ENCODE measurements around the gene HCST.

Gene HCST

DNA sequence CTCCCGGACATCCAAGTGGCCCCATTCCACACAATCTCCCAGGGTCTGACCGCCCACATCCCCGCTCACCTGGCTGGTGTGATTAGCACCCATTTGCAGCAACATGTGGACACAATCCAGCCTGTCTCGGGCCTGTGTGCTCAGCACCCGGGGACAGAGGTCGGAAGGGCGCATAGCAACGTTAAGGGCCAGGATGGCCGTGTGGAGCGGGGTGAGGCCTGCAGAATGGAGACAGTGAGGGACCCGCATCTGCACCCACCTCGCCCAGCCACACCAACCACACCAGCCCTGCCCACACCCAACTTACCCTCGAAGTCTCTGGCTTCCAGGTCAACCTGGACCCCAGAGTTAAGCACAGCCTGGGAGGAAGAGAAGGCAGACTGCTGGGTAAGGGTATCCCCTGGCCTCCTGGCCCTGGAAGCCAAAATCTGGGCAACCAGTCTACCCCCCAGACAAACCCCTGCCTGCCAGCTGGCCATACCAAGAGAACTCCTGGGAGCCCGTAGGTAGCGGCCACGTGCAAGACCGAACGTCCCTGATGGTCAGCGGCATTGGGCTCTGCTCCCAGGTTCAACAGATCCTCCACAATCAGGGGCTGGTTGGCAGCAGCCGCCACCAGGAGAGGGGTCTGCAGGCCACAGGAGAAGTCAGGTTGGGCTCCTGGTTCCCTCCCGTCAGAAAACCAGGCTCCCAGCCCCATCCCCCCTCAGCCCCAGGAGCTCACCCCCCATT, 6.3 kb upstream of the HCST start:
- ChIA-PET CTCF (interaction anchor here (1.7 to 4.3 kb wide), 3 partner anchors 13 to 53 kb away, joined by 5 to 20 read pairs (median 16); no protein-coding TSS in a partner anchor), POLR2A (no interaction called here)
- Histone ChIP-seq H3K36me3 (ENCODE audit: control insufficient read depth in 4 of 4, insufficient read depth in 4 of 4, low read length in 3 of 4) (peaks cover 0 to 69% (median 39%) of the 10 kb centered on the region in 4 experiments), H3K27ac (ENCODE audit: insufficient read depth in 1 of 2, low read depth in 1 of 2, low read length in 2 of 2, poor library complexity in 1 of 2, severe bottlenecking in 2 of 2) (no peak overlapping the region), H3K4me3 (ENCODE audit: control insufficient read depth in 1 of 7, extremely low read depth in 1 of 7, insufficient read depth in 4 of 7, low read depth in 2 of 7, low read length in 6 of 7) (no peak overlapping the region), H3K9me3 (ENCODE audit: control extremely low read depth in 1 of 5, control insufficient read depth in 4 of 5, insufficient read depth in 2 of 5, low read depth in 1 of 5, low read length in 4 of 5) (no peaks in the 10 kb centered on the region), H3K4me1 (ENCODE audit: control extremely low read depth in 1 of 4, control insufficient read depth in 4 of 4, insufficient read depth in 4 of 4, low read length in 3 of 4) (peaks cover 0 to 23% (median 19%) of the 10 kb centered on the region in 4 experiments), H3K27me3 (replicated peaks in 2 of 5; ENCODE audit: control insufficient read depth in 4 of 5, insufficient read depth in 5 of 5, low read length in 4 of 5) (no peaks in the 10 kb centered on the region)
- WGBS (ENCODE audit: insufficient coverage) = over 99% methylated on average over 18 of the region's 21 CpGs
- DNase-seq = no peak

DNA sequence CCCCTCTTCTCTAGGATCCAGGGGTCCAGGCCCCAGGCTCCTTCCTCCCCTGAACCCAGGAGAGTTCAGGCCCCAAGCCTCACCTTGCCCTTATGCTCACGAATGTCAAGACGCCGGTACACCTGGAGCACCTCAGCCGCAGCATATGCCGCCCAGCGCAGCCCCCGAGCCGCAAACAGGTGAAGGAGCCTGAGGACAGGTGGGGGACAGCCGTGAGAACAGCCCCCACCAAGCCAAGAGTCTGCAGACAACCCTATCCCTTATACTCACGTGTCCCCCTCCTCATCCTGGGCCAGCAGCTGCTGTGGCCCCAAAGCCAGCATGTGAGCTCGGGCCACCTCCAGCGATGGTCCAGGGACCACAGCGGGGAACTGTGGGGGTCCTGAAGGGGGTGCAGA, 5.7 kb upstream of the HCST start:
- no peak for DNase-seq
- Histone ChIP-seq H3K27me3 (replicated peaks in 2 of 5; ENCODE audit: control insufficient read depth in 4 of 5, insufficient read depth in 5 of 5, low read length in 4 of 5) (no peaks in the 10 kb centered on the region), H3K4me1 (ENCODE audit: control extremely low read depth in 1 of 4, control insufficient read depth in 4 of 4, insufficient read depth in 4 of 4, low read length in 3 of 4) (peaks cover 4 to 28% (median 25%) of the 10 kb centered on the region in 4 experiments), H3K27ac (ENCODE audit: insufficient read depth in 1 of 2, low read depth in 1 of 2, low read length in 2 of 2, poor library complexity in 1 of 2, severe bottlenecking in 2 of 2) (no peak overlapping the region), H3K4me3 (ENCODE audit: control insufficient read depth in 1 of 7, extremely low read depth in 1 of 7, insufficient read depth in 4 of 7, low read depth in 2 of 7, low read length in 6 of 7) (no peak overlapping the region), H3K36me3 (ENCODE audit: control insufficient read depth in 4 of 4, insufficient read depth in 4 of 4, low read length in 3 of 4) (peaks cover 0 to 65% (median 36%) of the 10 kb centered on the region in 4 experiments), H3K9me3 (ENCODE audit: control extremely low read depth in 1 of 5, control insufficient read depth in 4 of 5, insufficient read depth in 2 of 5, low read depth in 1 of 5, low read length in 4 of 5) (no peaks in the 10 kb centered on the region)
- 100% methylated on average over 12 of the region's 13 CpGs for WGBS (ENCODE audit: insufficient coverage)
- ChIA-PET POLR2A (interaction anchor here (0.9 to 1.0 kb wide), 2 partner anchors 9 to 35 kb away, joined by 3 read pairs; no protein-coding TSS in a partner anchor), CTCF (interaction anchor here (0.8 to 3.1 kb wide), 4 partner anchors 11 to 53 kb away, joined by 3 to 20 read pairs (median 6); no protein-coding TSS in a partner anchor)

DNA sequence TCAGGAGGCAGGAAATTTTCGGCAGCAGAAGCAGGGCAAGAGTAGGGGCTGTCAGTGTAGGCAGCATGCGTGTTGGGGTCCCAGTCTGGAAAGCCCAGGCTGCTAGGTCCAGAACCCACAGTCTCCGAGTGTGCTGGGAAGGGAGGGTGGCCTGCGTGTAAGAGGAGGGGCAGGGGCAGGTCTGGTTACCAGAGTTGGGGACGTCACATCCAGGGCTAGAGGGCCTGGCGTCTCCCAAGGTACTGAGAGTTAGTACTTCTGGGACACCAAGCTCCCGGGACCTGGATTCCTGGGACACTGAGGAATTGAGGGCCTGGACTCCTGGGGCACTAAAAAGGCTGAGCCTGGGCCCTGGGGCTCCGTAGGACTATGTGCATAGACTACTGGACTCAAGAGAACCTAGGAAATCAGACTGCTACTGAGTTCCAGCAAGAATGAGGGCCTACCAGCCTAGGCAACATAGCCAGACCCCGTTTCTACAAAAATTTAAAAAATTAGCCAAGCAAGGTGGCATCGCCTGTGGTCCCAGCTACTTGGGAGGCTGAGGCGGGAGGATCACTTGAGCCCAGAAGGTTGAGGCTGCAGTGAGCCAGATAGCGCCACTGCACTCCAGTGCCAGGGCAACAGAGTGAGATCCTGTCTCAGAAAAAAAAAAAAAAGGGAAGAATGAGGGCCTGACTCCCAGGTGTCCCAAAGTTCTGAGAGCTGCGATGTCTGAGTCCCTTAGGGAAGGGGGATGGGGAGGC, 4.5 kb upstream of the HCST start:
- ChIA-PET CTCF (interaction anchor here (0.8 to 3.1 kb wide), 5 partner anchors 11 to 35 kb away, joined by 3 to 20 read pairs (median 6); no protein-coding TSS in a partner anchor), POLR2A (interaction anchor here (0.5 to 1.2 kb wide), 3 partner anchors 11 to 116 kb away, joined by 3 to 5 read pairs (median 3); partner anchors contain the start of gene ALKBH6)
- peak overlapping the region in 1 of 2 experiments; percentile 94 for H3K27ac ChIP-seq (ENCODE audit: insufficient read depth in 1 of 2, low read depth in 1 of 2, low read length in 2 of 2, poor library complexity in 1 of 2, severe bottlenecking in 2 of 2)
- 98% methylated on average over 9 of the region's 13 CpGs for whole genome bisulfite sequencing (ENCODE audit: insufficient coverage)
- H3K27me3 ChIP-seq (replicated peaks in 2 of 5; ENCODE audit: control insufficient read depth in 4 of 5, insufficient read depth in 5 of 5, low read length in 4 of 5) = no peaks in the 10 kb centered on the region
- peak overlapping the region in 6 of 7 experiments; percentile 72 to 90 (median 85) for H3K4me3 ChIP-seq (ENCODE audit: control insufficient read depth in 1 of 7, extremely low read depth in 1 of 7, insufficient read depth in 4 of 7, low read depth in 2 of 7, low read length in 6 of 7)
- H3K4me1 ChIP-seq (ENCODE audit: control extremely low read depth in 1 of 4, control insufficient read depth in 4 of 4, insufficient read depth in 4 of 4, low read length in 3 of 4) = peaks cover 10 to 41% (median 37%) of the 10 kb centered on the region in 4 experiments
- no peaks in the 10 kb centered on the region for H3K9me3 ChIP-seq (ENCODE audit: control extremely low read depth in 1 of 5, control insufficient read depth in 4 of 5, insufficient read depth in 2 of 5, low read depth in 1 of 5, low read length in 4 of 5)
- peaks cover 0 to 54% (median 32%) of the 10 kb centered on the region in 4 experiments for H3K36me3 ChIP-seq (ENCODE audit: control insufficient read depth in 4 of 4, insufficient read depth in 4 of 4, low read length in 3 of 4)
- DNase-seq = no peak

DNA sequence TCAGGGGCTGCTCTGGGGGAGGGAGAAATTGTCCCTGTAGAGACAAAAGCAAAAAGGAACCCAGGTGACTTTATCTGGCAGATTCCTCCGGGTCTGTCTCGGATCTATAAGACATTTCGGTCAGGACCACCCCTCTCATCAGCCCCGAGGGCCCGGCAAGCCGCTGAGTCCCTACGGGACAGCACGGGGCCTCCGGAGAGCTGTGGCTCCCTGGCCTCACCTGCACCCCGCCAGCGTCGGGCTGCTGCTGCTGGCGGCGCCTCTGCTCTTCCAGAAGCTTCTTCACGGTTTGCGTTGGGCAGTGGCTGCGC, 3.9 kb upstream of the HCST start:
- H3K9me3 ChIP-seq (ENCODE audit: control extremely low read depth in 1 of 5, control insufficient read depth in 4 of 5, insufficient read depth in 2 of 5, low read depth in 1 of 5, low read length in 4 of 5) = no peaks in the 10 kb centered on the region
- peak overlapping the region; percentile 72 to 90 (median 84) for H3K4me3 ChIP-seq (ENCODE audit: control insufficient read depth in 1 of 7, extremely low read depth in 1 of 7, insufficient read depth in 4 of 7, low read depth in 2 of 7, low read length in 6 of 7)
- H3K4me1 ChIP-seq (ENCODE audit: control extremely low read depth in 1 of 4, control insufficient read depth in 4 of 4, insufficient read depth in 4 of 4, low read length in 3 of 4) = peaks cover 10 to 46% (median 43%) of the 10 kb centered on the region in 4 experiments
- peak overlapping the region; percentile 91 to 94 for H3K27ac ChIP-seq (ENCODE audit: insufficient read depth in 1 of 2, low read depth in 1 of 2, low read length in 2 of 2, poor library complexity in 1 of 2, severe bottlenecking in 2 of 2)
- DNase-seq = no peak
- H3K27me3 ChIP-seq (replicated peaks in 2 of 5; ENCODE audit: control insufficient read depth in 4 of 5, insufficient read depth in 5 of 5, low read length in 4 of 5) = no peaks in the 10 kb centered on the region
- 17% methylated on average over 14 of the region's 17 CpGs for WGBS (ENCODE audit: insufficient coverage)
- CTCF ChIA-PET = interaction anchor here (0.8 to 3.1 kb wide), 4 partner anchors 11 to 34 kb away, joined by 3 to 20 read pairs (median 4); no protein-coding TSS in a partner anchor
- POLR2A ChIA-PET = interaction anchor here (1.2 kb wide), 1 partner anchor 11 kb away, joined by 5 read pairs; no protein-coding TSS in a partner anchor
- H3K36me3 ChIP-seq (ENCODE audit: control insufficient read depth in 4 of 4, insufficient read depth in 4 of 4, low read length in 3 of 4) = peaks cover 0 to 48% (median 29%) of the 10 kb centered on the region in 4 experiments

DNA sequence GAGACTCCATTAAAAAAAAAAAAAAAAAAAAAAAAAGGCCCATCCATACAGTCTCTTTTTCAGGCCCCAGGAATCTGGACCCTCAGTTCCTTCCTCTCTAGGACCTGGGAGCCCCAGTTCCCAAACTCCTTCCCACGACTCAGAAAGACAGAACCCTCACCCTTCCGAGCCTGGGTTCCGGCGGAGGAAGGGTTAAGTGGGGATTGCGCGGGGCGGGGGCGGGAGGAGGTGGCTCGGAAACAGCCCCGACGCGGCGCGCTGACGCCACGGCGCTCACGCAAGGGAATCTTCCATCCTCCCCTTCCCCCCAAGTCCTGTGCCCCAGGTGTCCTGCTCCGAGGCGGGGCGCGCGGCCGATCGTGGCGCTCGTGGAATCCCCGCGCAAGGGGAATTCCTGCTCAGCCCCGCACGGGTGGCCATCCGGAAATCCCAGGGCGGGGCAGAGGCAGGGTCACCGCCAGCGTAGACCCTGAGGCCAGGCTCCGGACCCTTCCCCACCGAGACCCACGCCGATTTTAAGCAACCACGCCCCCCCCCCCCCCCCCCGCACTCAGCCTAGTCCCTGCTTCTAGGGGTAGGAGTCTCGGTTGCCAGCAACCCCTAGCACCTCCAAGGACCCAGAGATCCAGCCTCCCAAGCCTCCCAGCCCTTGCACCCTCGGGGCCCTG, 2.6 kb upstream of the HCST start:
- Histone ChIP-seq H3K4me1 (ENCODE audit: control extremely low read depth in 1 of 4, control insufficient read depth in 4 of 4, insufficient read depth in 4 of 4, low read length in 3 of 4) (peaks cover 12 to 59% (median 55%) of the 10 kb centered on the region in 4 experiments), H3K9me3 (ENCODE audit: control extremely low read depth in 1 of 5, control insufficient read depth in 4 of 5, insufficient read depth in 2 of 5, low read depth in 1 of 5, low read length in 4 of 5) (no peaks in the 10 kb centered on the region), H3K27me3 (replicated peaks in 2 of 5; ENCODE audit: control insufficient read depth in 4 of 5, insufficient read depth in 5 of 5, low read length in 4 of 5) (no peaks in the 10 kb centered on the region), H3K36me3 (ENCODE audit: control insufficient read depth in 4 of 4, insufficient read depth in 4 of 4, low read length in 3 of 4) (peaks cover 0 to 36% (median 23%) of the 10 kb centered on the region in 4 experiments), H3K27ac (ENCODE audit: insufficient read depth in 1 of 2, low read depth in 1 of 2, low read length in 2 of 2, poor library complexity in 1 of 2, severe bottlenecking in 2 of 2) (peak overlapping the region; percentile 91 to 94), H3K4me3 (ENCODE audit: control insufficient read depth in 1 of 7, extremely low read depth in 1 of 7, insufficient read depth in 4 of 7, low read depth in 2 of 7, low read length in 6 of 7) (peak overlapping the region; percentile 72 to 90 (median 84))
- DNase-seq = peak; percentile 80 to 92 (median 91)
- ChIA-PET CTCF (no interaction called here), POLR2A (interaction anchor here (1.1 to 2.1 kb wide), 4 partner anchors 10 to 31 kb away, joined by 3 to 15 read pairs (median 7); no protein-coding TSS in a partner anchor)
- WGBS (ENCODE audit: insufficient coverage) = 0% methylated on average over 24 of the region's 43 CpGs

DNA sequence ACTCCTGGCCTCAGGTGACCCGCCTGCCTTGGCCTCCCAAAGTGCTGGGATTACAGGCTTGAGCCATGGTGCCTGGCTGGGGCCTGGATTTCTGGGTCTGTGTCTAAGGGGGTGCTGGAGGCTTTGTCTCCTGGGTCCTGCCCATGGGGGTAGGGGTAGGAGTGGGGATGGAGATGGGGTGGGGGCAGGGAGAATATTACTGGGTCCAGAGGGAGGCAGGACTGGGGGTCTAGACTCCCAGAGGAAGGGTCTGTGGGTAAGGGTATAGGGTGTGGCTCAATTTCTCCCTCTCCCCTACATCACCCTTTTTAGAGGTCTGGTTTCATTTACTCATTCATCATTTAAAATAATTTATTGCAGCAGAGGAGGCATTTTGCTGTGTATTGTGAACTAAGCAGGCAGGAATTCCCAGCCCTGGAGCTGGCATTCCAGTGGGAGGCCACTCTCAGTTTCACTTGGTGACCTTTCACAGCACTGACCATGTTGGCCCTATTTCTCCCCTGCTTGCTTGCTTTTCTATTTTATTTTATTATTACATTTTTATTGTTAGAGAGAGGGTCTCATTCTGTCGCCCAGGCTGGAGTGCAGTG, 1.2 kb upstream of the HCST start:
- ChIA-PET CTCF (interaction anchor here (0.9 kb wide), 1 partner anchor 13 kb away, joined by 3 read pairs; no protein-coding TSS in a partner anchor), POLR2A (interaction anchor here (0.6 to 2.1 kb wide), 5 partner anchors 8 to 30 kb away, joined by 3 to 15 read pairs (median 5); no protein-coding TSS in a partner anchor)
- Histone ChIP-seq H3K4me1 (ENCODE audit: control extremely low read depth in 1 of 4, control insufficient read depth in 4 of 4, insufficient read depth in 4 of 4, low read length in 3 of 4) (peaks cover 15 to 69% (median 64%) of the 10 kb centered on the region in 4 experiments), H3K9me3 (ENCODE audit: control extremely low read depth in 1 of 5, control insufficient read depth in 4 of 5, insufficient read depth in 2 of 5, low read depth in 1 of 5, low read length in 4 of 5) (no peaks in the 10 kb centered on the region), H3K27ac (ENCODE audit: insufficient read depth in 1 of 2, low read depth in 1 of 2, low read length in 2 of 2, poor library complexity in 1 of 2, severe bottlenecking in 2 of 2) (peak overlapping the region; percentile 91 to 94), H3K4me3 (ENCODE audit: control insufficient read depth in 1 of 7, extremely low read depth in 1 of 7, insufficient read depth in 4 of 7, low read depth in 2 of 7, low read length in 6 of 7) (peak overlapping the region in 6 of 7 experiments; percentile 72 to 90 (median 85)), H3K36me3 (ENCODE audit: control insufficient read depth in 4 of 4, insufficient read depth in 4 of 4, low read length in 3 of 4) (peaks cover 0 to 26% (median 13%) of the 10 kb centered on the region in 4 experiments), H3K27me3 (replicated peaks in 2 of 5; ENCODE audit: control insufficient read depth in 4 of 5, insufficient read depth in 5 of 5, low read length in 4 of 5) (no peaks in the 10 kb centered on the region)
- no CpG with 5 or more reads among the region's 2 CpGs for WGBS (ENCODE audit: insufficient coverage)
- no peak for DNase-seq
